Cardiac muscle cell (in vitro differentiated cells and primary cell): Measurements from ENCODE around the gene UVSSA. TPM values are rescaled to one million over a fixed set of nuclear protein-coding genes. Genes with fewer than 3 reads are reported as not detected.

ENCODE experiments used
- DNase-seq, 2 donors: peaks; one replicate each; pipeline versions ENCODE4 v3.0.0 to v3.0.0-alpha.2; 2010 to 2017; ENCODE audit warnings: low read depth in 1 of 2, low spot score in 1 of 2
- H3K27ac ChIP-seq: fragments of 200-600 bp; sonication (generic); 2 replicates; pipeline ENCODE4 v1.5.1; 2016
- H3K27me3 ChIP-seq: fragments of 200-600 bp; sonication (generic); 2 replicates; pipeline ENCODE4 v1.6.0; 2016; ENCODE audit warnings: control low read depth
- H3K36me3 ChIP-seq: fragments of 200-600 bp; sonication (generic); 2 replicates; pipeline ENCODE4 v1.5.1; 2016; ENCODE audit warnings: control low read depth
- H3K4me1 ChIP-seq: fragments of 200-600 bp; sonication (generic); 2 replicates; pipeline ENCODE4 v1.8.1; 2017; ENCODE audit warnings: low read depth, mild to moderate bottlenecking, mixed run types
- H3K4me3 ChIP-seq: fragments of 200-600 bp; sonication (generic); 2 replicates; pipeline ENCODE4 v1.5.1; 2016; ENCODE audit warnings: mild to moderate bottlenecking
- H3K9me3 ChIP-seq: fragments of 200-600 bp; sonication (generic); 2 replicates; pipeline ENCODE4 v1.5.1; 2017; ENCODE audit warnings: low read depth, mild to moderate bottlenecking, control low read depth
- CTCF ChIP-seq: IDR thresholded peaks from 2 replicates; pipeline ENCODE4 v1.5.1; 2012; ENCODE audit warnings: low read depth, mild to moderate bottlenecking, low read length
- polyA plus RNA-seq: library from polyadenylated mRNA; unstranded; fragments of >200 nt; fragmentation: Nextera tagmentation; extraction: Ambion mirVana; gene quantifications from 2 replicates; pipeline ENCODE4 v1.2.1, GENCODE V29; 2016
- total RNA-seq: library from RNA; depleted of rRNA; stranded (reverse); fragments of >200 nt; gene quantifications from 2 replicates; pipeline ENCODE4 v1.2.3, GENCODE V29; 2016

Gene UVSSA
- total and polyA plus RNA-seq, 2 experiments from 2014 or later: 7.2 to 14.1 TPM

- DNase-seq: no peak
- no peak for TF ChIP-seq CTCF
- Histone ChIP-seq H3K4me1 (no peaks in the 10 kb centered on the region), H3K36me3 (no peaks in the 10 kb centered on the region), H3K9me3 (no peaks in the 10 kb centered on the region), H3K27me3 (peaks cover 100% of the 10 kb centered on the region), H3K27ac (no peak overlapping the region), H3K4me3 (no peak overlapping the region)
Observed at GRCh38 chr4:1404573-1405253, 57.7 kb downstream of the UVSSA start.

- Histone ChIP-seq H3K9me3 (no peaks in the 10 kb centered on the region), H3K4me3 (no peak overlapping the region), H3K4me1 (no peaks in the 10 kb centered on the region), H3K36me3 (no peaks in the 10 kb centered on the region), H3K27ac (no peak overlapping the region), H3K27me3 (peaks cover 100% of the 10 kb centered on the region)
- DNase-seq: no peak
- TF ChIP-seq CTCF: no peak
Observed at GRCh38 chr4:1405254-1405635, 58.2 kb downstream of the UVSSA start.

- Histone ChIP-seq H3K4me1 (no peaks in the 10 kb centered on the region), H3K9me3 (no peaks in the 10 kb centered on the region), H3K36me3 (no peaks in the 10 kb centered on the region), H3K27ac (no peak overlapping the region), H3K4me3 (no peak overlapping the region), H3K27me3 (peaks cover 99% of the 10 kb centered on the region)
- no peak for TF ChIP-seq CTCF
- DNase-seq: no peak
Observed at GRCh38 chr4:1405636-1406393, 58.8 kb downstream of the UVSSA start.

- no peak within 1 kb of the TSS for H3K4me3 ChIP-seq
Observed at GRCh38 chr4:1406394-1406980, 59.5 kb downstream of the UVSSA start, which contains the start of gene NKX1-1. Gene NKX1-1 (minus strand): TSS chr4:1406442. CDS start chr4:1406442, 0 bp downstream.

More at GRCh38 chr4:1406394-1406980, 59.5 kb downstream of the UVSSA start, which contains the start of gene NKX1-1:
- Histone ChIP-seq H3K36me3 (no peaks in the 10 kb centered on the region), H3K9me3 (no peaks in the 10 kb centered on the region), H3K27ac (no peak within 1 kb of the TSS), H3K27me3 (peaks cover 99% of the 10 kb centered on the region), H3K4me1 (no peaks in the 10 kb centered on the region)
- TF ChIP-seq CTCF: no peak
- no peak for DNase-seq
